Measurements from ENCODE around the gene UBE2E1.

DNA sequence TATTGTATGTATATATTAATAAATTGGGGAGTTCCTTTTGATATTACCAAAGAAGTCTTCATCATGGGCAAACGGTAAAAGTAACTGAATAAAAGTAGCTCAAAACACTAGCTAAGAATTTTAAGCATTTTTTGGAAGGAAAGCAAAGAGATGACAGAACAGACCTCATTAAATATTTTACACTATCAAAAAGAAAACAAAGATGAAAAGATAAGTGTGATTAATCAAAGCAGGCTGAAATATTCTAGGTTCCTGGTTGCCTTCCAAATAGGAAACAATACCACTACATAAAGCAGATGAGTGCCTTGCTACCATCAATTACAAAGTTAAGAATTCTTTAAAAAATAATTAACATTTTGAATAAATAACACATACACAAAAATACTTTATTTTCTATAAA lies 107.4 kb downstream of the UBE2E1 start:
- no peak for TF ChIP-seq EZH2 (IDR thresholded peaks at IDR 0.05; ENCODE audit: low read depth)
- TF ChIP-seq, protein P1, sequence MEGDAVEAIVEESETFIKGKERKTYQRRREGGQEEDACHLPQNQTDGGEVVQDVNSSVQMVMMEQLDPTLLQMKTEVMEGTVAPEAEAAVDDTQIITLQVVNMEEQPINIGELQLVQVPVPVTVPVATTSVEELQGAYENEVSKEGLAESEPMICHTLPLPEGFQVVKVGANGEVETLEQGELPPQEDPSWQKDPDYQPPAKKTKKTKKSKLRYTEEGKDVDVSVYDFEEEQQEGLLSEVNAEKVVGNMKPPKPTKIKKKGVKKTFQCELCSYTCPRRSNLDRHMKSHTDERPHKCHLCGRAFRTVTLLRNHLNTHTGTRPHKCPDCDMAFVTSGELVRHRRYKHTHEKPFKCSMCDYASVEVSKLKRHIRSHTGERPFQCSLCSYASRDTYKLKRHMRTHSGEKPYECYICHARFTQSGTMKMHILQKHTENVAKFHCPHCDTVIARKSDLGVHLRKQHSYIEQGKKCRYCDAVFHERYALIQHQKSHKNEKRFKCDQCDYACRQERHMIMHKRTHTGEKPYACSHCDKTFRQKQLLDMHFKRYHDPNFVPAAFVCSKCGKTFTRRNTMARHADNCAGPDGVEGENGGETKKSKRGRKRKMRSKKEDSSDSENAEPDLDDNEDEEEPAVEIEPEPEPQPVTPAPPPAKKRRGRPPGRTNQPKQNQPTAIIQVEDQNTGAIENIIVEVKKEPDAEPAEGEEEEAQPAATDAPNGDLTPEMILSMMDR (conservative IDR thresholded peaks at IDR 0.05), result no peak

Measured in PC-9 (cell line).